Astrocyte (in vitro differentiated cells and primary cell): Measurements from ENCODE around the gene SNAP29. TPM values are rescaled to one million over a fixed set of nuclear protein-coding genes. Genes with fewer than 3 reads are reported as not detected.

Source experiments
- DNase-seq: peaks from one replicate; pipeline ENCODE4 v3.0.0-alpha.2; 2010; ENCODE audit warnings: low read depth
- FAIRE-seq: peaks from 2 replicates; lab custom pipeline; 2011; peaks lifted over from hg19 to GRCh38; lab: Jason Lieb, UNC
- H2AFZ ChIP-seq: 2 replicates; pipeline ENCODE4 v1.6.0; 2012; ENCODE audit warnings: low read depth, low read length, inconsistent platforms
- H3K27ac ChIP-seq: 2 replicates; pipeline ENCODE4 v1.5.1; 2011; ENCODE audit warnings: low read depth, low read length, inconsistent platforms
- H3K27me3 ChIP-seq: 2 replicates; pipeline ENCODE4 v1.6.0; 2011; ENCODE audit warnings: low read length, inconsistent platforms; ENCODE audit not compliant: insufficient read depth
- H3K36me3 ChIP-seq: 2 replicates; pipeline ENCODE4 v1.5.1; 2011; ENCODE audit warnings: low read length, inconsistent platforms; ENCODE audit not compliant: insufficient read depth
- H3K4me1 ChIP-seq: 2 replicates; pipeline ENCODE4 v1.5.1; 2011; ENCODE audit warnings: low read length, inconsistent platforms; ENCODE audit not compliant: insufficient read depth
- H3K4me2 ChIP-seq: 2 replicates; pipeline ENCODE4 v1.6.0; 2012; ENCODE audit warnings: low read length, inconsistent platforms
- H3K4me3 ChIP-seq: 2 replicates; pipeline ENCODE4 v1.5.1; 2011; ENCODE audit warnings: low read depth, mild to moderate bottlenecking, low read length, inconsistent platforms; ENCODE audit not compliant: insufficient read depth
- H3K79me2 ChIP-seq: 2 replicates; pipeline ENCODE4 v1.6.0; 2012; ENCODE audit warnings: mild to moderate bottlenecking, low read length, inconsistent platforms; ENCODE audit not compliant: insufficient read depth
- H3K9ac ChIP-seq: 2 replicates; pipeline ENCODE4 v1.6.0; 2012; ENCODE audit warnings: mild to moderate bottlenecking, low read length, inconsistent platforms
- H3K9me3 ChIP-seq: 2 replicates; pipeline ENCODE4 v1.5.1; 2012; ENCODE audit warnings: low read depth, mild to moderate bottlenecking, low read length, inconsistent platforms; ENCODE audit not compliant: insufficient read depth
- H4K20me1 ChIP-seq: 2 replicates; pipeline ENCODE4 v1.6.0; 2012; ENCODE audit warnings: low read length, inconsistent platforms; ENCODE audit not compliant: insufficient read depth
- H3K27ac Mint-ChIP-seq: one replicate; pipeline ENCODE4 v1.8.0; 2021; ENCODE audit warnings: mild to moderate bottlenecking, mixed read lengths; ENCODE audit not compliant: unreplicated experiment
- H3K27me3 Mint-ChIP-seq: one replicate; pipeline ENCODE4 v1.8.0; 2021; ENCODE audit warnings: low read depth, mixed read lengths; ENCODE audit not compliant: unreplicated experiment
- H3K36me3 Mint-ChIP-seq: one replicate; pipeline ENCODE4 v1.8.0; 2021; ENCODE audit warnings: low read depth, mixed read lengths; ENCODE audit not compliant: unreplicated experiment
- H3K4me1 Mint-ChIP-seq: one replicate; pipeline ENCODE4 v1.8.0; 2021; ENCODE audit warnings: low read depth, mixed read lengths; ENCODE audit not compliant: unreplicated experiment
- H3K4me3 Mint-ChIP-seq: one replicate; pipeline ENCODE4 v1.8.0; 2021; ENCODE audit warnings: mild to moderate bottlenecking, moderate library complexity, mixed read lengths; ENCODE audit not compliant: unreplicated experiment
- H3K9me3 Mint-ChIP-seq: one replicate; pipeline ENCODE4 v1.8.0; 2021; ENCODE audit warnings: mild to moderate bottlenecking, mixed read lengths; ENCODE audit not compliant: unreplicated experiment
- CTCF ChIP-seq: IDR thresholded peaks from 2 replicates; pipeline ENCODE4 v1.5.1; 2011; ENCODE audit warnings: low read depth, mild to moderate bottlenecking, inconsistent platforms, low read length, moderate library complexity; ENCODE audit not compliant: insufficient read depth
- EZH2 ChIP-seq: IDR thresholded peaks from 2 replicates; pipeline ENCODE4 v1.6.1; 2012; ENCODE audit warnings: mild to moderate bottlenecking, low read length, inconsistent platforms; ENCODE audit not compliant: insufficient read depth
- total RNA-seq: library from RNA; stranded (reverse); gene quantifications from 2 replicates; pipeline ENCODE4 v1.2.1, GENCODE V29; 2021

SNAP29 gene
- total RNA-seq, 1 donor from 2014 or later, result 19.6 TPM

DNA sequence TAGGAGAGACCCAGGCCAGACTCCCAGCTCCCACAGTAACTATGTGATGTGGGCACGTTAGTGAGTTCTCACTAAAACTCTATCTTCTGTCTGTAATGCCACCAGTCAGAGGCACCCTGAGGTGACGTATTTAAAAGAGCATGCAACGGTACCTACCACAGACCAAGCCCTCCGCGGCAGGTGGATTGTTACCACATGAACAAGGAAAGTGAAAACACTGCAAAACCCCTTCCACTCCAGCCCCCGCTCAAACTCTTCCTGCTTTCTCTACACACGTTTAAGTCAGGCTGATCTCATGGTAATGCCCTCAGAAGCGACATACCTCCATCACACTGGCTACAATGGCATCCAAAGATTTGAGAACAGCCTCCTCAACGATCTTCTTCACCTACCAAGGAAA lies 48.2 kb upstream of the SNAP29 start:
- no peak for FAIRE-seq
- Histone ChIP-seq H3K4me1 (peaks cover 8% of the 10 kb centered on the region), H2AFZ (no peak overlapping the region)

DNA sequence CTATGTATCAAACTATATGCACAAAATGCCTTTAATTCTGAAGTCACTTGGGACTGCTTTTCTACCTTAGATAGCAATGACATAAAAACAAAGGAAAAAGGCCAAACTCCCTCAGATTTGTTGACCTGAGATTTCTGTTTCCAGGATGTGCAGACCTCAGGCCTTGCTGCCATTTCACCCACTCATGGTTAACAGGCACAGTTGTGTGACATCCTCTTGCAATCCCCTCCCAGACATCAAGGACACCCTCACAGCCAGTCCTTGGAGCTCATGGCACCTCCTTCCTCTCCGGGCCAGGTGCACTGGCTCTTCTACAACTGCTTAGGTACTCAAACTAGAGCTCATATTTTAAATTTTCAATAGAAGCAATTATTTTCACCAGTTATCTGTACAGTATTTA lies 47.6 kb upstream of the SNAP29 start:
- no peaks in the 10 kb centered on the region for H3K9me3 ChIP-seq
- FAIRE-seq (no peak), DNase-seq (no peak)
- Mint-ChIP-seq H3K36me3 (peaks cover 20% of the 10 kb centered on the region), H3K4me3 (no peak overlapping the region), H3K27ac (no peak overlapping the region), H3K9me3 (no peaks in the 10 kb centered on the region), H3K4me1 (peaks cover 7% of the 10 kb centered on the region), H3K27me3 (no peaks in the 10 kb centered on the region)
- peaks cover 8% of the 10 kb centered on the region for H3K4me1 ChIP-seq
- no peaks in the 10 kb centered on the region for H3K27me3 ChIP-seq
- no peaks in the 10 kb centered on the region for H4K20me1 ChIP-seq
- no peak overlapping the region for H2AFZ ChIP-seq
- H3K79me2 ChIP-seq, result no peaks in the 10 kb centered on the region
- H3K4me2 ChIP-seq, result no peak overlapping the region
- TF ChIP-seq EZH2, result no peak
- TF ChIP-seq CTCF, result no peak
- no peak overlapping the region for H3K27ac ChIP-seq
- H3K4me3 ChIP-seq, result no peak overlapping the region
- no peak overlapping the region for H3K9ac ChIP-seq
- H3K36me3 ChIP-seq, result peaks cover 24% of the 10 kb centered on the region

More for the DNA sequence above, 48.2 kb upstream of the SNAP29 start:
- TF ChIP-seq CTCF, result no peak
- no peak for TF ChIP-seq EZH2
- H3K4me1 Mint-ChIP-seq, result peaks cover 12% of the 10 kb centered on the region
- peaks cover 20% of the 10 kb centered on the region for H3K36me3 Mint-ChIP-seq
- no peak overlapping the region for H3K27ac Mint-ChIP-seq
- no peak overlapping the region for H3K27ac ChIP-seq
- no peaks in the 10 kb centered on the region for H3K9me3 Mint-ChIP-seq
- no peaks in the 10 kb centered on the region for H3K79me2 ChIP-seq
- no peak for DNase-seq
- no peaks in the 10 kb centered on the region for H3K9me3 ChIP-seq
- no peaks in the 10 kb centered on the region for H3K27me3 ChIP-seq
- H3K9ac ChIP-seq, result no peak overlapping the region
- H3K4me3 Mint-ChIP-seq, result no peak overlapping the region
- H3K4me3 ChIP-seq, result no peak overlapping the region
- no peak overlapping the region for H3K4me2 ChIP-seq
- no peaks in the 10 kb centered on the region for H3K27me3 Mint-ChIP-seq
- H3K36me3 ChIP-seq, result peaks cover 24% of the 10 kb centered on the region
- no peaks in the 10 kb centered on the region for H4K20me1 ChIP-seq

- H3K4me1 Mint-ChIP-seq, result peaks cover 6% of the 10 kb centered on the region
- no peak overlapping the region for H3K4me3 Mint-ChIP-seq
- Histone ChIP-seq H3K27ac (no peak overlapping the region), H3K36me3 (peaks cover 25% of the 10 kb centered on the region), H4K20me1 (no peaks in the 10 kb centered on the region), H3K9ac (no peak overlapping the region), H3K27me3 (no peaks in the 10 kb centered on the region), H3K9me3 (no peaks in the 10 kb centered on the region), H3K79me2 (no peaks in the 10 kb centered on the region), H3K4me3 (no peak overlapping the region), H3K4me1 (peaks cover 6% of the 10 kb centered on the region), H3K4me2 (no peak overlapping the region), H2AFZ (no peak overlapping the region)
- no peaks in the 10 kb centered on the region for H3K9me3 Mint-ChIP-seq
- H3K36me3 Mint-ChIP-seq, result peaks cover 23% of the 10 kb centered on the region
- no peaks in the 10 kb centered on the region for H3K27me3 Mint-ChIP-seq
- FAIRE-seq, result no peak
- H3K27ac Mint-ChIP-seq, result no peak overlapping the region
- no peak for DNase-seq
- TF ChIP-seq EZH2 (no peak), CTCF (no peak)
Measured at GRCh38 chr22:20811971-20812660, 46.7 kb upstream of the SNAP29 start.
